ENCODE data around the gene PPTC7. TPM values are rescaled to one million over a fixed set of nuclear protein-coding genes. Genes with fewer than 3 reads are reported as not detected.
"Not testable (repeated sequence)": the region's sequence is repeated elsewhere in the genome, so short reads cannot be mapped to it uniquely, and the experiment has no call there.

Gene PPTC7
- total RNA-seq, 1 donor from 2014 or later: 13.3 TPM

GRCh38 chr12:110592078-110592477 is 9.0 kb upstream of the PPTC7 start:
- no peak overlapping the region for H3K27ac Mint-ChIP-seq (ENCODE audit: unreplicated experiment)
- DNase-seq (ENCODE audit: extremely low spot score, unreplicated experiment): no peak
- H3K9me3 Mint-ChIP-seq (ENCODE audit: unreplicated experiment): no peaks in the 10 kb centered on the region
- no peak overlapping the region for H3K4me3 Mint-ChIP-seq (ENCODE audit: unreplicated experiment)
- no peaks in the 10 kb centered on the region for H3K27me3 Mint-ChIP-seq (ENCODE audit: unreplicated experiment)
- no peaks in the 10 kb centered on the region for H3K36me3 Mint-ChIP-seq (ENCODE audit: unreplicated experiment)
- TF ChIP-seq, protein P1, sequence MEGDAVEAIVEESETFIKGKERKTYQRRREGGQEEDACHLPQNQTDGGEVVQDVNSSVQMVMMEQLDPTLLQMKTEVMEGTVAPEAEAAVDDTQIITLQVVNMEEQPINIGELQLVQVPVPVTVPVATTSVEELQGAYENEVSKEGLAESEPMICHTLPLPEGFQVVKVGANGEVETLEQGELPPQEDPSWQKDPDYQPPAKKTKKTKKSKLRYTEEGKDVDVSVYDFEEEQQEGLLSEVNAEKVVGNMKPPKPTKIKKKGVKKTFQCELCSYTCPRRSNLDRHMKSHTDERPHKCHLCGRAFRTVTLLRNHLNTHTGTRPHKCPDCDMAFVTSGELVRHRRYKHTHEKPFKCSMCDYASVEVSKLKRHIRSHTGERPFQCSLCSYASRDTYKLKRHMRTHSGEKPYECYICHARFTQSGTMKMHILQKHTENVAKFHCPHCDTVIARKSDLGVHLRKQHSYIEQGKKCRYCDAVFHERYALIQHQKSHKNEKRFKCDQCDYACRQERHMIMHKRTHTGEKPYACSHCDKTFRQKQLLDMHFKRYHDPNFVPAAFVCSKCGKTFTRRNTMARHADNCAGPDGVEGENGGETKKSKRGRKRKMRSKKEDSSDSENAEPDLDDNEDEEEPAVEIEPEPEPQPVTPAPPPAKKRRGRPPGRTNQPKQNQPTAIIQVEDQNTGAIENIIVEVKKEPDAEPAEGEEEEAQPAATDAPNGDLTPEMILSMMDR (IDR thresholded peaks at IDR 0.05): no peak
- H3K4me1 Mint-ChIP-seq (ENCODE audit: unreplicated experiment): peaks cover 5% of the 10 kb centered on the region

DNA sequence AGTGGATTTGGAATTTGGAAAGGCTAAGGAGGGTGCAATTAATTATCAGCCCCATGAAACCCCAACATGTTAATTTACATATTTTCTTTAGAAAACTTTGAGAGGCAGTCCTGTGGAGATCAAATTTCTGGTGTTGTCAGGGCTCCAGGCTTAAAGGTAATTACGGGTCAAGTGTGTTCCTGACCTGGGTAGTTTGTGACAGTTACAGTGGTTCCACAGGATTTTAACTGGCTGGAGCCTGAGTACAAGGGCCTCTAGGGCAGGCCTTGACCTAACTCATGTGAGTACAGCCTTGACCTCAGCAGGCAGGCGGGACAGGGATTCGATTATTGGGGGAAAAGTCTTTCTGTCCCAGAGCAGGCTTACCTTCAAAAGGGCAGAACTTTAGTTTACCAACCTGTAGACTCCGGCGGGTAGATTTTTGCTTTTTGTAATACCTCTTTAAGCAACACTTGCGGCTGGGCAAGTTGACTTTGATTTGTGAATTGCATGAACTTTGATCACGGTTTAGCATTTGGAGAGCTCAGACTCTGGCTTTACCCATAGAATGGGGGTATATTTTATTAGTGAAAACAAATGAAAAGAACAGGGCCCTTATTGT is 8.4 kb upstream of the PPTC7 start:
- no peaks in the 10 kb centered on the region for H3K36me3 Mint-ChIP-seq (ENCODE audit: unreplicated experiment)
- no peak overlapping the region for H3K4me3 Mint-ChIP-seq (ENCODE audit: unreplicated experiment)
- peaks cover 5% of the 10 kb centered on the region for H3K4me1 Mint-ChIP-seq (ENCODE audit: unreplicated experiment)
- TF ChIP-seq, protein P1 (IDR thresholded peaks at IDR 0.05): no peak
- H3K9me3 Mint-ChIP-seq (ENCODE audit: unreplicated experiment): no peaks in the 10 kb centered on the region
- no peaks in the 10 kb centered on the region for H3K27me3 Mint-ChIP-seq (ENCODE audit: unreplicated experiment)
- no peak overlapping the region for H3K27ac Mint-ChIP-seq (ENCODE audit: unreplicated experiment)
- DNase-seq (ENCODE audit: extremely low spot score, unreplicated experiment): no peak

- Mint-ChIP-seq H3K9me3 (ENCODE audit: unreplicated experiment) (no peaks in the 10 kb centered on the region), H3K27ac (ENCODE audit: unreplicated experiment) (peak overlapping the region; percentile 48), H3K36me3 (ENCODE audit: unreplicated experiment) (no peaks in the 10 kb centered on the region), H3K4me1 (ENCODE audit: unreplicated experiment) (peaks cover 5% of the 10 kb centered on the region), H3K4me3 (ENCODE audit: unreplicated experiment) (no peak overlapping the region), H3K27me3 (ENCODE audit: unreplicated experiment) (no peaks in the 10 kb centered on the region)
- TF ChIP-seq, protein P1 (IDR thresholded peaks at IDR 0.05): no peak
- DNase-seq (ENCODE audit: extremely low spot score, unreplicated experiment): no peak
Measured at GRCh38 chr12:110590806-110591326, 7.7 kb upstream of the PPTC7 start.

GRCh38 chr12:110590059-110590458 is 6.9 kb upstream of the PPTC7 start:
- H3K27me3 Mint-ChIP-seq (ENCODE audit: unreplicated experiment): no peaks in the 10 kb centered on the region
- no peak overlapping the region for H3K27ac Mint-ChIP-seq (ENCODE audit: unreplicated experiment)
- H3K9me3 Mint-ChIP-seq (ENCODE audit: unreplicated experiment): no peaks in the 10 kb centered on the region
- TF ChIP-seq, protein P1 (IDR thresholded peaks at IDR 0.05): no peak
- no peaks in the 10 kb centered on the region for H3K36me3 Mint-ChIP-seq (ENCODE audit: unreplicated experiment)
- no peak overlapping the region for H3K4me3 Mint-ChIP-seq (ENCODE audit: unreplicated experiment)
- no peak for DNase-seq (ENCODE audit: extremely low spot score, unreplicated experiment)
- H3K4me1 Mint-ChIP-seq (ENCODE audit: unreplicated experiment): peaks cover 12% of the 10 kb centered on the region

GRCh38 chr12:110587102-110587501 is 4.0 kb upstream of the PPTC7 start:
- H3K36me3 Mint-ChIP-seq (ENCODE audit: unreplicated experiment); DNase-seq (ENCODE audit: extremely low spot score, unreplicated experiment); H3K27ac Mint-ChIP-seq (ENCODE audit: unreplicated experiment); H3K4me3 Mint-ChIP-seq (ENCODE audit: unreplicated experiment); H3K27me3 Mint-ChIP-seq (ENCODE audit: unreplicated experiment); H3K9me3 Mint-ChIP-seq (ENCODE audit: unreplicated experiment): not testable (repeated sequence)
- H3K4me1 Mint-ChIP-seq (ENCODE audit: unreplicated experiment): peaks cover 21% of the 10 kb centered on the region

Measured in osteocyte (in vitro differentiated cells).